Muscle of leg (tissue), 11 donors: ENCODE results near the gene HAPLN3. TPM values are rescaled to one million over a fixed set of nuclear protein-coding genes. Genes with fewer than 3 reads are reported as not detected.

Source experiments
- DNase-seq: peaks from one replicate; pipeline ENCODE4 v3.0.0; 2013
- H3K27ac ChIP-seq: one replicate; pipeline ENCODE4 v1.5.1; 2013; ENCODE audit warnings: mild to moderate bottlenecking, low read length, control low read depth
- H3K27me3 ChIP-seq: one replicate; pipeline ENCODE4 v1.6.1; 2013; ENCODE audit warnings: low read length; ENCODE audit not compliant: control insufficient read depth, insufficient read depth
- H3K36me3 ChIP-seq: one replicate; pipeline ENCODE4 v1.6.1; 2013; ENCODE audit warnings: low read length; ENCODE audit not compliant: control insufficient read depth, insufficient read depth
- H3K4me1 ChIP-seq: one replicate; pipeline ENCODE4 v1.6.1; 2013; ENCODE audit warnings: low read length; ENCODE audit not compliant: control insufficient read depth, insufficient read depth
- H3K4me3 ChIP-seq: one replicate; pipeline ENCODE4 v1.5.1; 2013; ENCODE audit warnings: low read length, control low read depth
- H3K9me3 ChIP-seq: replicated peaks from 2 replicates; pipeline ENCODE4 v1.6.1; 2013; ENCODE audit warnings: low read depth, low read length; ENCODE audit not compliant: control insufficient read depth
- WGBS: methylation state at CpG from one replicate; pipeline ENCODE4 v1.1.5; 2013; ENCODE audit warnings: missing lambda C conversion rate; ENCODE audit not compliant: insufficient coverage; 5-methylcytosine and 5-hydroxymethylcytosine counted together
- polyA plus RNA-seq, 8 donors: library from polyadenylated mRNA; unstranded; fragments of 120-200 nt; gene quantifications; one replicate each; pipeline versions ENCODE4 v1.2.1 to v1.2.3, GENCODE V29; 2013; ENCODE audit warnings: inconsistent platforms in 1 of 8, low replicate concordance in 1 of 8; ENCODE audit not compliant: insufficient read length in 8 of 8, insufficient read depth in 1 of 8
- total RNA-seq: library from RNA; stranded (reverse); fragments of 120-200 nt; gene quantifications from one replicate; pipeline ENCODE4 v1.2.4, GENCODE V29; 2013

HAPLN3 gene
- total and polyA plus RNA-seq, 9 donors: 6.2 to 23.5 (median 11.9) TPM

GRCh38 chr15:88871313-88871712 lies 24.0 kb downstream of the HAPLN3 start:
- Histone ChIP-seq H3K4me1 (peaks cover 9% of the 10 kb centered on the region), H3K27me3 (peaks cover 6% of the 10 kb centered on the region), H3K27ac (no peak overlapping the region), H3K36me3 (no peaks in the 10 kb centered on the region), H3K9me3 (no peaks in the 10 kb centered on the region), H3K4me3 (no peak overlapping the region)
- 92% methylated on average over 14 of the region's 14 CpGs for WGBS
- DNase-seq: no peak

- no peak for DNase-seq
- Histone ChIP-seq H3K9me3 (no peaks in the 10 kb centered on the region), H3K4me1 (no peaks in the 10 kb centered on the region), H3K27me3 (no peaks in the 10 kb centered on the region), H3K4me3 (no peak overlapping the region), H3K36me3 (no peaks in the 10 kb centered on the region), H3K27ac (no peak overlapping the region)
- WGBS: 86% methylated on average over 6 of the region's 10 CpGs
These were observed 29.0 kb downstream of the HAPLN3 start for GRCh38 chr15:88866295-88866881.

DNA sequence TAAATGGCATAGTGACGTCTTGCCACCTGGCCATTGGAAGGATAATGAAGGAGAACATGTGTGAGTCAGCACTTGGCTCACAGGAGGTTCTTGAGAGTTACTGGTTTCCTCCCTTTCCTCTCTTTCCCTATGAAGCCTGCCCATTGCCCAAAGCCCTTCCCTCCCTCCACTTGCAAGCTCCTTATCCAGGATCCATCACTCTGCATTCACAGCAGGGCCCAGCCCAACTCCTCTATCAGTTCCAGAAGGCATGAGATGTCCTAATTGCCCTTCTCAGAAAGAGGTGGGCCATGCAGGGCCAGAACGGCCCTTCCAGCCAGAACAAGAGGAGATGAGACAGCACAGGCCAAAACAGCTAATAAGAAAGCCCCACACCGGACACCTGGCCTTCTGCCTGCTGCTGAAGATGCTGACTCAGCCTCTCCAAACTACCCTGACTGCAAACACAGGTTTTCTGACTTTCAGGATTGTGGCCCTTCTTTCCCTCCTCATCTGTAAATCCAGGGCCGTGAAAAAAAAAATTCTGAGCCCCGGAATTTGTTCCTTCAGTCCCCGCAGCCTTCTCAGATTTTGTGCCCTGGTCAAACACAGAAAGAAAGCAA lies 29.7 kb downstream of the HAPLN3 start:
- H3K9me3 ChIP-seq: no peaks in the 10 kb centered on the region
- no peaks in the 10 kb centered on the region for H3K27me3 ChIP-seq
- DNase-seq: no peak
- no peak overlapping the region for H3K27ac ChIP-seq
- no peaks in the 10 kb centered on the region for H3K4me1 ChIP-seq
- H3K4me3 ChIP-seq: no peak overlapping the region
- 51% methylated on average over 4 of the region's 6 CpGs for WGBS
- no peaks in the 10 kb centered on the region for H3K36me3 ChIP-seq

DNA sequence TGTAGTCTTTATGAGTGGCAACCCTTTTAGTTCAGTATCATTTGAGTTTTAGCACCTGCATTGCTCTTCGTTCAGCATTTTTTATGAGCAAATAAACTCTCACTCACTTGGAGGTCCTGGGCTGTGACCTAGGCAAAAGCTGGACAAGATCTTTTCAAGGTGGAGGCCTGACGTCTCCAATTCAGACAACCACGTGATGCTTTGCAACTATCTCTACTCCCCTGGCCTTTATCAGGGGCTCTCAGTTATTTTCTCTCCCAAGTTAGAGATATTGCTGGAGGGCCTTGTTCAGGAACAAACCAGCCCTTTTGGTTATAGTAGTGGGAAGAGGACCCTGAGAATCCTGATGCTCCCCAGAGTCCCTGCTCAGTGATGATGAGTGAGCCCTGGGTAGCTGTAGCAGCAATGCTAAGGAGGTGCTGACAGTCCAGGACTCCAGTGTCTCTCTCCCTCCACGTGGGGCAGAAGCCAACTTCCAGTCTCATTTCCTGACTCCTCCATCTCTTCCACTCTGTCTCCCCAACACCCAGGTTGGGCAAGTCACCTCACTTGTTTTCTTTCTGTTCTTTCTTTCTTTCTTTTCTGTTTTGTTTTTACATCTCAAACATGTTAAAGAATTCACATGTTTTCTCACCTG lies 30.4 kb downstream of the HAPLN3 start:
- H3K27me3 ChIP-seq: no peaks in the 10 kb centered on the region
- no peak overlapping the region for H3K4me3 ChIP-seq
- H3K27ac ChIP-seq: no peak overlapping the region
- H3K36me3 ChIP-seq: no peaks in the 10 kb centered on the region
- H3K9me3 ChIP-seq: no peaks in the 10 kb centered on the region
- no peak for DNase-seq
- no peaks in the 10 kb centered on the region for H3K4me1 ChIP-seq
- WGBS: 40% methylated on average over 2 of the region's 4 CpGs

DNA sequence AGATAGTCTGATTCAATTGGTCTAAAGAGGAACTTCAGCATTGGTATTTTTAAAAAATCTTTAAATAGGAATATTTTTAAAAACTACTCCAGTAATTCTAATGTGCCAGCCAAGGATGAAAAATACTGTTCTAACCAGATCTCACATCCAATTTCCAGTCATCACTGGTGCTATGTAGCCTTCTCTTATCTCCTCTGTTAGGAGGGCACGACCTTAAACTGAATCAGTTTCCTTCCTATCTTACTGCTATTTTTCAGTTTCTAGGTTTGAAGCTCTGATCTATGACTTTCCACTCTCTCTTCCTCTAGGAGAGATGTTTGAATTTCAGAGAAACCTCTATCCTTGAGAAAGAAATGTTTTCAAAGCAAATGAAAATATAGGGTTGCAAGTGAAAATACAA lies 31.9 kb downstream of the HAPLN3 start:
- no CpG with 5 or more reads among the region's 1 CpG for WGBS
- DNase-seq: no peak

GRCh38 chr15:88860212-88860611 lies 35.1 kb downstream of the HAPLN3 start:
- Histone ChIP-seq H3K4me3 (no peak overlapping the region), H3K27ac (no peak overlapping the region), H3K9me3 (no peaks in the 10 kb centered on the region), H3K4me1 (no peaks in the 10 kb centered on the region), H3K27me3 (no peaks in the 10 kb centered on the region), H3K36me3 (no peaks in the 10 kb centered on the region)
- DNase-seq: no peak
- WGBS: 74% methylated on average over 4 of the region's 7 CpGs

More for the DNA sequence above, 31.9 kb downstream of the HAPLN3 start:
- no peaks in the 10 kb centered on the region for H3K9me3 ChIP-seq
- no peaks in the 10 kb centered on the region for H3K36me3 ChIP-seq
- H3K27me3 ChIP-seq: no peaks in the 10 kb centered on the region
- no peak overlapping the region for H3K4me3 ChIP-seq
- no peaks in the 10 kb centered on the region for H3K4me1 ChIP-seq
- H3K27ac ChIP-seq: no peak overlapping the region

- H3K9me3 ChIP-seq: no peaks in the 10 kb centered on the region
- no peak for DNase-seq
- no peak overlapping the region for H3K4me3 ChIP-seq
- H3K36me3 ChIP-seq: no peaks in the 10 kb centered on the region
- no peaks in the 10 kb centered on the region for H3K4me1 ChIP-seq
- 73% methylated on average over 5 of the region's 7 CpGs for WGBS
- no peaks in the 10 kb centered on the region for H3K27me3 ChIP-seq
- no peak overlapping the region for H3K27ac ChIP-seq
These were observed 35.8 kb downstream of the HAPLN3 start for GRCh38 chr15:88859550-88859949.

GRCh38 chr15:88858934-88859333 lies 36.4 kb downstream of the HAPLN3 start:
- H3K27me3 ChIP-seq: no peaks in the 10 kb centered on the region
- H3K36me3 ChIP-seq: no peaks in the 10 kb centered on the region

DNA sequence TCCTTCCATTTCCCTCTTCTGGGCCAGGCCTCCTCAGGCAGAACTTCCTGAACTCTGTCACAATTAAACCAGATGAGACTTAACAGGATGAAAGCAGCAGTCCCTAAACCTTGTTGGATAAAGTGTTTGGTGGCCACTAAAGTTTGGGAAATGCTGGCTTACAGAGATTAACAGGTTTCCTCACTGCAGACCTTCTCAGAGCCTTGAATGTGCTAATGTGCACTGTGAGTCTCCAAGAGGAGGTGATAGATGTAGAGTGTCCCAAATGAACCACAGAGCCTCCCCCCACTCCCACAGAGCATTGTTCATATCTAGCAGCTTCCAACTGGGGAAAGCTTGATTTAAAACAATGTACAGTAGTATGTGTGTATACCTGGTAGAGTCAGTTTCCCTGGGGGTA lies 42.9 kb downstream of the HAPLN3 start:
- no peaks in the 10 kb centered on the region for H3K4me1 ChIP-seq
- no peaks in the 10 kb centered on the region for H3K9me3 ChIP-seq
- DNase-seq: no peak
- no peak overlapping the region for H3K27ac ChIP-seq
- H3K27me3 ChIP-seq: no peaks in the 10 kb centered on the region
- H3K36me3 ChIP-seq: no peaks in the 10 kb centered on the region
- no peak overlapping the region for H3K4me3 ChIP-seq

More at GRCh38 chr15:88858934-88859333, 36.4 kb downstream of the HAPLN3 start:
- H3K4me3 ChIP-seq: no peak overlapping the region
- WGBS: 87% methylated on average over 11 of the region's 11 CpGs
- H3K4me1 ChIP-seq: no peaks in the 10 kb centered on the region
- no peak overlapping the region for H3K27ac ChIP-seq
- H3K9me3 ChIP-seq: no peaks in the 10 kb centered on the region
- DNase-seq: no peak

- DNase-seq: no peak
- Histone ChIP-seq H3K4me3 (no peak overlapping the region), H3K4me1 (no peaks in the 10 kb centered on the region), H3K27ac (no peak overlapping the region), H3K9me3 (no peaks in the 10 kb centered on the region), H3K27me3 (no peaks in the 10 kb centered on the region), H3K36me3 (no peaks in the 10 kb centered on the region)
- 88% methylated on average over 21 of the region's 22 CpGs for WGBS
These were observed 45.8 kb downstream of the HAPLN3 start for GRCh38 chr15:88849376-88850072.
